Measurements from ENCODE around the gene MAN1A2. TPM values are rescaled to one million over a fixed set of nuclear protein-coding genes. Genes with fewer than 3 reads are reported as not detected.
"Not testable (repeated sequence)": the region's sequence is repeated elsewhere in the genome, so short reads cannot be mapped to it uniquely, and the experiment has no call there.

MAN1A2 gene
- total and polyA plus RNA-seq, 10 of the 15 experiments (the other 5 are each of a cell fraction or from before 2014, with no cell fraction given), result 2.8 to 23.6 (median 16.0) TPM

- TF ChIP-seq NR2C2 (IDR thresholded peaks at IDR 0.05; ENCODE audit: borderline replicate concordance, control insufficient read depth, insufficient read length, low read depth), result no peak
- TF ChIP-seq, protein P1, sequence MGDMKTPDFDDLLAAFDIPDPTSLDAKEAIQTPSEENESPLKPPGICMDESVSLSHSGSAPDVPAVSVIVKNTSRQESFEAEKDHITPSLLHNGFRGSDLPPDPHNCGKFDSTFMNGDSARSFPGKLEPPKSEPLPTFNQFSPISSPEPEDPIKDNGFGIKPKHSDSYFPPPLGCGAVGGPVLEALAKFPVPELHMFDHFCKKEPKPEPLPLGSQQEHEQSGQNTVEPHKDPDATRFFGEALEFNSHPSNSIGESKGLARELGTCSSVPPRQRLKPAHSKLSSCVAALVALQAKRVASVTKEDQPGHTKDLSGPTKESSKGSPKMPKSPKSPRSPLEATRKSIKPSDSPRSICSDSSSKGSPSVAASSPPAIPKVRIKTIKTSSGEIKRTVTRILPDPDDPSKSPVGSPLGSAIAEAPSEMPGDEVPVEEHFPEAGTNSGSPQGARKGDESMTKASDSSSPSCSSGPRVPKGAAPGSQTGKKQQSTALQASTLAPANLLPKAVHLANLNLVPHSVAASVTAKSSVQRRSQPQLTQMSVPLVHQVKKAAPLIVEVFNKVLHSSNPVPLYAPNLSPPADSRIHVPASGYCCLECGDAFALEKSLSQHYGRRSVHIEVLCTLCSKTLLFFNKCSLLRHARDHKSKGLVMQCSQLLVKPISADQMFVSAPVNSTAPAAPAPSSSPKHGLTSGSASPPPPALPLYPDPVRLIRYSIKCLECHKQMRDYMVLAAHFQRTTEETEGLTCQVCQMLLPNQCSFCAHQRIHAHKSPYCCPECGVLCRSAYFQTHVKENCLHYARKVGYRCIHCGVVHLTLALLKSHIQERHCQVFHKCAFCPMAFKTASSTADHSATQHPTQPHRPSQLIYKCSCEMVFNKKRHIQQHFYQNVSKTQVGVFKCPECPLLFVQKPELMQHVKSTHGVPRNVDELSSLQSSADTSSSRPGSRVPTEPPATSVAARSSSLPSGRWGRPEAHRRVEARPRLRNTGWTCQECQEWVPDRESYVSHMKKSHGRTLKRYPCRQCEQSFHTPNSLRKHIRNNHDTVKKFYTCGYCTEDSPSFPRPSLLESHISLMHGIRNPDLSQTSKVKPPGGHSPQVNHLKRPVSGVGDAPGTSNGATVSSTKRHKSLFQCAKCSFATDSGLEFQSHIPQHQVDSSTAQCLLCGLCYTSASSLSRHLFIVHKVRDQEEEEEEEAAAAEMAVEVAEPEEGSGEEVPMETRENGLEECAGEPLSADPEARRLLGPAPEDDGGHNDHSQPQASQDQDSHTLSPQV (IDR thresholded peaks at IDR 0.05), result no peak
- TF ChIP-seq PML (IDR thresholded peaks at IDR 0.05; ENCODE audit: low read length), result no peak
- no peak for TF ChIP-seq IKZF2 (IDR thresholded peaks at IDR 0.05)
- TF ChIP-seq, protein P2, sequence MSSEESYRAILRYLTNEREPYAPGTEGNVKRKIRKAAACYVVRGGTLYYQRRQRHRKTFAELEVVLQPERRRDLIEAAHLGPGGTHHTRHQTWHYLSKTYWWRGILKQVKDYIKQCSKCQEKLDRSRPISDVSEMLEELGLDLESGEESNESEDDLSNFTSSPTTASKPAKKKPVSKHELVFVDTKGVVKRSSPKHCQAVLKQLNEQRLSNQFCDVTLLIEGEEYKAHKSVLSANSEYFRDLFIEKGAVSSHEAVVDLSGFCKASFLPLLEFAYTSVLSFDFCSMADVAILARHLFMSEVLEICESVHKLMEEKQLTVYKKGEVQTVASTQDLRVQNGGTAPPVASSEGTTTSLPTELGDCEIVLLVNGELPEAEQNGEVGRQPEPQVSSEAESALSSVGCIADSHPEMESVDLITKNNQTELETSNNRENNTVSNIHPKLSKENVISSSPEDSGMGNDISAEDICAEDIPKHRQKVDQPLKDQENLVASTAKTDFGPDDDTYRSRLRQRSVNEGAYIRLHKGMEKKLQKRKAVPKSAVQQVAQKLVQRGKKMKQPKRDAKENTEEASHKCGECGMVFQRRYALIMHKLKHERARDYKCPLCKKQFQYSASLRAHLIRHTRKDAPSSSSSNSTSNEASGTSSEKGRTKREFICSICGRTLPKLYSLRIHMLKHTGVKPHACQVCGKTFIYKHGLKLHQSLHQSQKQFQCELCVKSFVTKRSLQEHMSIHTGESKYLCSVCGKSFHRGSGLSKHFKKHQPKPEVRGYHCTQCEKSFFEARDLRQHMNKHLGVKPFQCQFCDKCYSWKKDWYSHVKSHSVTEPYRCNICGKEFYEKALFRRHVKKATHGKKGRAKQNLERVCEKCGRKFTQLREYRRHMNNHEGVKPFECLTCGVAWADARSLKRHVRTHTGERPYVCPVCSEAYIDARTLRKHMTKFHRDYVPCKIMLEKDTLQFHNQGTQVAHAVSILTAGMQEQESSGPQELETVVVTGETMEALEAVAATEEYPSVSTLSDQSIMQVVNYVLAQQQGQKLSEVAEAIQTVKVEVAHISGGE (CRISPR knock-in tag; IDR thresholded peaks at IDR 0.05), result no peak
- TF ChIP-seq RBBP5 (conservative IDR thresholded peaks at IDR 0.05), result no peak
- TF ChIP-seq TCF3 (IDR thresholded peaks at IDR 0.05; ENCODE audit: borderline replicate concordance, insufficient read depth, low read depth, low read length), result no peak
- Histone ChIP-seq H3K9ac (ENCODE audit: control insufficient read depth, insufficient read depth, low read length) (no peak overlapping the region), H4K20me1 (ENCODE audit: control insufficient read depth, insufficient read depth) (no peaks in the 10 kb centered on the region), H3K27me3 (replicated peaks in 1 of 2; ENCODE audit: control insufficient read depth in 2 of 2, insufficient read depth in 2 of 2, low read length in 1 of 2) (no peaks in the 10 kb centered on the region; a peak in 2 of 4 replicates), H3K4me2 (ENCODE audit: control insufficient read depth, insufficient read depth) (no peak overlapping the region), H3K9me3 (replicated peaks; ENCODE audit: control insufficient read depth, insufficient read depth, low read length) (no peaks in the 10 kb centered on the region), H3K4me1 (ENCODE audit: control insufficient read depth, insufficient read depth, low read length) (no peaks in the 10 kb centered on the region), H3K36me3 (ENCODE audit: control insufficient read depth in 2 of 2, insufficient read depth in 2 of 2, low read length in 1 of 2) (no peaks in the 10 kb centered on the region), H3K79me2 (ENCODE audit: control insufficient read depth, insufficient read depth, low read length) (no peaks in the 10 kb centered on the region), H3K4me3 (no peak overlapping the region), H2AFZ (ENCODE audit: control insufficient read depth, low read depth, low read length) (no peak overlapping the region), H3K27ac (ENCODE audit: control insufficient read depth, insufficient read depth) (no peak overlapping the region)
- BruUV-seq (replicated peaks), result no TSS peak
- FAIRE-seq (no peak), ATAC-seq (no peak), DNase-seq (ENCODE audit: low read depth, low spot score) (no peak)
- ChIA-PET POLR2A (no interaction called here), SMC1A (ENCODE audit: uncharacterized antibody, unreplicated experiment) (no interaction called here), RAD21 (ENCODE audit: unreplicated experiment) (no interaction called here), CTCF (no interaction called here)
- in situ Hi-C loops (cut with MboI), result no loop called here
- WGBS (ENCODE audit: insufficient coverage, insufficient replicate concordance, low lambda C conversion rate, missing lambda C conversion rate), result 65% methylated on average over 4 of the region's 4 CpGs
- intact Hi-C loops (cut with micrococcal nuclease; ENCODE audit: unreplicated experiment), result no loop called here
These were observed 19.3 kb upstream of the MAN1A2 start for GRCh38 chr1:117347907-117348306.

DNA sequence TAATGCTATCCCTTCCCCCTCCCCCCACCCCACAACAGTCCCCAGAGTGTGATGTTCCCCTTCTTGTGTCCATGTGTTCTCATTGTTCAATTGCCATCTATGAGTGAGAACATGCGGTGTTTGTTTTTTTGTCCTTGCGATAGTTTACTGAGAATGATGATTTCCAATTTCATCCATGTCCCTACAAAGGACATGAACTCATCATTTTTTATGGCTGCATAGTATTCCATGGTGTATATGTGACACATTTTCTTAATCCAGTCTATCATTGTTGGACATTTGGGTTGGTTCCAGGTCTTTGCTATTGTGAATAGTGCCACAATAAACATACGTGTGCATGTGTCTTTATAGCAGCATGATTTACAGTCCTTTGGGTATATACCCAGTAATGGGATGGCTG, 14.6 kb upstream of the MAN1A2 start:
- H3K9ac ChIP-seq (ENCODE audit: control insufficient read depth, insufficient read depth, low read length); DNase-seq (ENCODE audit: low read depth, low spot score); H2AFZ ChIP-seq (ENCODE audit: control insufficient read depth, low read depth, low read length); ATAC-seq; H3K4me2 ChIP-seq (ENCODE audit: control insufficient read depth, insufficient read depth); H3K4me1 ChIP-seq (ENCODE audit: control insufficient read depth, insufficient read depth, low read length); in situ Hi-C loops (cut with MboI); intact Hi-C loops (cut with micrococcal nuclease; ENCODE audit: unreplicated experiment); RAD21 ChIA-PET (ENCODE audit: unreplicated experiment); POLR2A ChIA-PET; H3K36me3 ChIP-seq (ENCODE audit: control insufficient read depth in 2 of 2, insufficient read depth in 2 of 2, low read length in 1 of 2); SMC1A ChIA-PET (ENCODE audit: uncharacterized antibody, unreplicated experiment); H3K27ac ChIP-seq (ENCODE audit: control insufficient read depth, insufficient read depth); H3K4me3 ChIP-seq; H3K9me3 ChIP-seq (replicated peaks; ENCODE audit: control insufficient read depth, insufficient read depth, low read length); CTCF ChIA-PET; BruUV-seq (replicated peaks); H4K20me1 ChIP-seq (ENCODE audit: control insufficient read depth, insufficient read depth); FAIRE-seq; H3K79me2 ChIP-seq (ENCODE audit: control insufficient read depth, insufficient read depth, low read length); H3K27me3 ChIP-seq (replicated peaks in 1 of 2; ENCODE audit: control insufficient read depth in 2 of 2, insufficient read depth in 2 of 2, low read length in 1 of 2): not testable (repeated sequence)
- WGBS (ENCODE audit: insufficient coverage, insufficient replicate concordance, low lambda C conversion rate, missing lambda C conversion rate), result 93% methylated on average over 3 of the region's 3 CpGs
